GM18505 (cell line): ENCODE measurements around the gene CDK13.

Experiments used
- ATAC-seq: cut with Tn5 transposase; IDR thresholded peaks from one replicate; pipeline ENCODE4 v1.9.1; 2021; ENCODE audit not compliant: unreplicated experiment
- POLR2A ChIP-seq: IDR thresholded peaks from 4 replicates; pipeline ENCODE4 v1.6.1; 2011; ENCODE audit warnings: borderline replicate concordance; ENCODE audit not compliant: insufficient read depth, insufficient read length; ENCODE audit errors: extremely low read depth

CDK13 gene

GRCh38 chr7:39927018-39927417 lies 23.0 kb upstream of the CDK13 start:
- ATAC-seq, result no peak
- no peak for TF ChIP-seq POLR2A

- no peak for ATAC-seq
- TF ChIP-seq POLR2A, result no peak
Measured at GRCh38 chr7:39934132-39934531, 15.9 kb upstream of the CDK13 start.

- no peak for ATAC-seq
- TF ChIP-seq POLR2A, result no peak
Measured at GRCh38 chr7:39936761-39937160, 13.3 kb upstream of the CDK13 start.

GRCh38 chr7:39937366-39938153 lies 12.5 kb upstream of the CDK13 start:
- ATAC-seq, result no peak
- TF ChIP-seq POLR2A, result no peak

GRCh38 chr7:39942883-39943282 lies 7.2 kb upstream of the CDK13 start:
- TF ChIP-seq POLR2A, result no peak

GRCh38 chr7:39946693-39947092 lies 3.4 kb upstream of the CDK13 start:
- no peak for TF ChIP-seq POLR2A
- no peak for ATAC-seq

More at GRCh38 chr7:39942883-39943282, 7.2 kb upstream of the CDK13 start:
- no peak for ATAC-seq

GRCh38 chr7:39948375-39948955 lies 1.6 kb upstream of the CDK13 start:
- TF ChIP-seq POLR2A, result no peak
- no peak for ATAC-seq

GRCh38 chr7:39948956-39949928 lies 814 bp upstream of the CDK13 start:
- ATAC-seq, result peak; percentile 61
- TF ChIP-seq POLR2A, result peak; percentile 96

- no peak for TF ChIP-seq POLR2A
- no peak for ATAC-seq
Measured at GRCh38 chr7:39950473-39951225, 593 bp downstream of the CDK13 start.

GRCh38 chr7:39951226-39952194 lies 1.5 kb downstream of the CDK13 start:
- TF ChIP-seq POLR2A, result no peak
- peak; percentile 26 for ATAC-seq

GRCh38 chr7:39952374-39952773 lies 2.3 kb downstream of the CDK13 start:
- TF ChIP-seq POLR2A, result no peak
- no peak for ATAC-seq

- ATAC-seq, result no peak
- TF ChIP-seq POLR2A, result no peak
Measured at GRCh38 chr7:39952803-39953202, 2.7 kb downstream of the CDK13 start.

GRCh38 chr7:39954694-39955093 lies 4.6 kb downstream of the CDK13 start:
- no peak for TF ChIP-seq POLR2A
- no peak for ATAC-seq
